ENCODE results near the gene LSM5.

- no peak for TF ChIP-seq GATA2 (IDR thresholded peaks at IDR 0.05; ENCODE audit: low read depth, low read length)
- TF ChIP-seq GATA3 (IDR thresholded peaks at IDR 0.05; ENCODE audit: low read depth, low read length) = no peak
These were observed 6.1 kb upstream of the LSM5 start for GRCh38 chr7:32496052-32496813.

All from SH-SY5Y (cell line).